ENCODE data around the gene BATF. TPM values are rescaled to one million over a fixed set of nuclear protein-coding genes. Genes with fewer than 3 reads are reported as not detected.

BATF gene
- total and polyA plus RNA-seq, 2 of the 8 experiments (the other 6 are each of a cell fraction or from before 2014, with no cell fraction given) = not detected

- CTCF ChIA-PET (ENCODE audit: partially characterized antibody) = interaction anchor here (0.6 to 1.5 kb wide), 4 partner anchors 20 to 207 kb away, joined by 3 to 6 read pairs (median 4); no protein-coding TSS in a partner anchor
- H3K4me3 ChIP-seq (ENCODE audit: extremely low read depth in 1 of 4, insufficient read depth in 2 of 4, low read depth in 3 of 4, low read length in 4 of 4) = no peak overlapping the region
- H3K79me2 ChIP-seq (ENCODE audit: control insufficient read depth in 1 of 2, insufficient read depth in 2 of 2, low read length in 2 of 2) = no peaks in the 10 kb centered on the region
- no peak overlapping the region for H3K14ac ChIP-seq (ENCODE audit: insufficient read length)
- no peak overlapping the region for H3K4ac ChIP-seq (replicated peaks; ENCODE audit: insufficient read length, low read depth, low read length)
- no peak overlapping the region for H3K23ac ChIP-seq (ENCODE audit: insufficient read length)
- DNase-seq (ENCODE audit: low read depth in 1 of 2, low spot score in 2 of 2) = no peak
- no peak for FAIRE-seq
- 74% methylated on average over 7 of the region's 7 CpGs; no CpG with 5 or more reads in 1 of the 2 experiments for WGBS, 2 experiments (ENCODE audit: extremely low coverage in 1 of 2, insufficient coverage in 1 of 2, insufficient read length in 1 of 2, insufficient replicate concordance in 2 of 2, low coverage in 1 of 2, low lambda C conversion rate in 2 of 2, missing lambda C conversion rate in 1 of 2)
- H3K18ac ChIP-seq (ENCODE audit: extremely low read depth, low read length) = no peak overlapping the region
- no peak overlapping the region for H2BK15ac ChIP-seq (ENCODE audit: low read length)
- H4K20me1 ChIP-seq (replicated peaks in 1 of 2; ENCODE audit: control insufficient read depth in 1 of 2, insufficient read depth in 2 of 2, low read length in 2 of 2) = no peaks in the 10 kb centered on the region
- POLR2A ChIA-PET (ENCODE audit: partially characterized antibody) = interaction anchor here (1.2 kb wide), 1 partner anchor 66 kb away, joined by 3 read pairs; no protein-coding TSS in a partner anchor
- H2AFZ ChIP-seq (ENCODE audit: low read length) = no peak overlapping the region
- H4K91ac ChIP-seq (replicated peaks; ENCODE audit: insufficient read length, low read length) = no peak overlapping the region
- H2BK120ac ChIP-seq (replicated peaks; ENCODE audit: low read depth, low read length) = no peak overlapping the region
- TF ChIP-seq GABPA (IDR thresholded peaks at IDR 0.05; ENCODE audit: borderline replicate concordance, insufficient read depth, low read length) = no peak
- TF ChIP-seq GTF2F1 (IDR thresholded peaks at IDR 0.05; ENCODE audit: borderline replicate concordance, low read depth, low read length) = no peak
- TF ChIP-seq, protein P1, sequence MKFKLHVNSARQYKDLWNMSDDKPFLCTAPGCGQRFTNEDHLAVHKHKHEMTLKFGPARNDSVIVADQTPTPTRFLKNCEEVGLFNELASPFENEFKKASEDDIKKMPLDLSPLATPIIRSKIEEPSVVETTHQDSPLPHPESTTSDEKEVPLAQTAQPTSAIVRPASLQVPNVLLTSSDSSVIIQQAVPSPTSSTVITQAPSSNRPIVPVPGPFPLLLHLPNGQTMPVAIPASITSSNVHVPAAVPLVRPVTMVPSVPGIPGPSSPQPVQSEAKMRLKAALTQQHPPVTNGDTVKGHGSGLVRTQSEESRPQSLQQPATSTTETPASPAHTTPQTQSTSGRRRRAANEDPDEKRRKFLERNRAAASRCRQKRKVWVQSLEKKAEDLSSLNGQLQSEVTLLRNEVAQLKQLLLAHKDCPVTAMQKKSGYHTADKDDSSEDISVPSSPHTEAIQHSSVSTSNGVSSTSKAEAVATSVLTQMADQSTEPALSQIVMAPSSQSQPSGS (IDR thresholded peaks at IDR 0.05; ENCODE audit: low read length) = no peak
- TF ChIP-seq RNF2 (IDR thresholded peaks at IDR 0.05; ENCODE audit: borderline replicate concordance, low read depth, low read length, missing control alignments, poor library complexity, severe bottlenecking) = no peak
- TF ChIP-seq BRCA1 (IDR thresholded peaks at IDR 0.05; ENCODE audit: low read depth, low read length) = no peak
- TF ChIP-seq KDM1A (IDR thresholded peaks at IDR 0.05; ENCODE audit: borderline replicate concordance, low read length) = peak; percentile 49; the same call in 1 of the 2 replicates
- no peak overlapping the region for H3K56ac ChIP-seq (replicated peaks; ENCODE audit: insufficient read length, low read depth, low read length)
- H2BK5ac ChIP-seq (ENCODE audit: low read depth, low read length) = no peak overlapping the region
- H3K9me3 ChIP-seq (ENCODE audit: insufficient read depth in 2 of 2, low read depth in 1 of 2, low read length in 1 of 2) = no peaks in the 10 kb centered on the region
- no peak overlapping the region for H3K4me2 ChIP-seq (ENCODE audit: insufficient read depth in 1 of 2, low read depth in 2 of 2, low read length in 2 of 2)
- H3K27ac ChIP-seq (ENCODE audit: low read depth, low read length) = no peak overlapping the region
- no peaks in the 10 kb centered on the region for H3K27me3 ChIP-seq (replicated peaks in 1 of 4; ENCODE audit: control insufficient read depth in 3 of 4, extremely low read depth in 1 of 4, insufficient read depth in 3 of 4, low read length in 3 of 4)
- H2BK20ac ChIP-seq (ENCODE audit: low read length) = no peak overlapping the region
- no peak overlapping the region; the same call in 1 of the 2 replicates for H4K8ac ChIP-seq (ENCODE audit: extremely low read depth, insufficient read depth, low read length)
- no peak overlapping the region for H4K5ac ChIP-seq (ENCODE audit: insufficient read length, low read depth, low read length)
- H3K79me1 ChIP-seq (ENCODE audit: low read depth, low read length) = no peaks in the 10 kb centered on the region
- H3K4me1 ChIP-seq (replicated peaks in 1 of 4; ENCODE audit: control insufficient read depth in 3 of 4, insufficient read depth in 4 of 4, low read length in 3 of 4) = peaks cover 0 to 6% (median 4%) of the 10 kb centered on the region in 4 experiments; a peak in 4 of 7 replicates
- no peak overlapping the region for H2AK5ac ChIP-seq (ENCODE audit: low read depth, low read length)
- no peak overlapping the region for H3K9ac ChIP-seq (replicated peaks in 1 of 4; ENCODE audit: extremely low read depth in 1 of 4, low read depth in 3 of 4, low read length in 3 of 4)
- H3K23me2 ChIP-seq (ENCODE audit: low read depth, low read length) = no peaks in the 10 kb centered on the region
- H3K36me3 ChIP-seq (ENCODE audit: control insufficient read depth in 2 of 4, insufficient read depth in 4 of 4, low read length in 3 of 4) = no peaks in the 10 kb centered on the region
- H2BK12ac ChIP-seq (ENCODE audit: low read depth, low read length) = no peak overlapping the region
These were observed 18.2 kb downstream of the BATF start for GRCh38 chr14:75540479-75540851.

Measured in H1 (cell line).